Peyer's patch (tissue), 4 donors: ENCODE results near the gene CACUL1.

Experiments
- POLR2A ChIP-seq, 2 donors: fragments of 450-650 bp; IDR thresholded peaks; one replicate each; pipeline ENCODE4 v1.5.1; 2017; ENCODE audit warnings: antibody characterized with exemption in 2 of 2, mild to moderate bottlenecking in 2 of 2, moderate library complexity in 2 of 2
- TF ChIP-seq, protein P1 (sequence below), 6 experiments: fragments of 450-650 bp in 4 of 6; fragments of 200-600 bp in 2 of 6; sonication (generic) in 1 of 6; IDR thresholded peaks; one replicate each; pipeline ENCODE4 v1.5.1; 2017 to 2019; ENCODE audit warnings: antibody characterized with exemption in 6 of 6, mild to moderate bottlenecking in 3 of 6, moderate library complexity in 1 of 6

DNA sequence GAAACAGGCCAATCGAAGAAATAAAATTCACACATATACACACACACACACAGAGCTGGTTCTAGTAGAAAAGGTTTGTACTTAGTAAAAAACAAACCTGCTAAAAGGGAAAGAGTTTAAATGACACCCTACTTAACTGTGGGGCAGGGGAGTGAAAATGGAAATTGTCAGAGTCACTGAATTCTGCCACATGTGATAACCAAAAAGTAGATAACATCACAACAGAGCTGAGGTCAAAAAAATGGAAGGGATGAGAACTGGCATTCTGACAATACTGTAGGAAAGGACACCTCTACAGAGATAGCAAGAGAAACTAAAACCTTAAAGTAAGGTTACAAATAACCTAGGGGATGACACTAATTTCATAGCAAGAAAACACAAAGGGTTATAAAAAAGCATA is 74.6 kb downstream of the CACUL1 start:
- no peak for TF ChIP-seq POLR2A (IDR thresholded peaks at IDR 0.05)
- TF ChIP-seq, protein P1, sequence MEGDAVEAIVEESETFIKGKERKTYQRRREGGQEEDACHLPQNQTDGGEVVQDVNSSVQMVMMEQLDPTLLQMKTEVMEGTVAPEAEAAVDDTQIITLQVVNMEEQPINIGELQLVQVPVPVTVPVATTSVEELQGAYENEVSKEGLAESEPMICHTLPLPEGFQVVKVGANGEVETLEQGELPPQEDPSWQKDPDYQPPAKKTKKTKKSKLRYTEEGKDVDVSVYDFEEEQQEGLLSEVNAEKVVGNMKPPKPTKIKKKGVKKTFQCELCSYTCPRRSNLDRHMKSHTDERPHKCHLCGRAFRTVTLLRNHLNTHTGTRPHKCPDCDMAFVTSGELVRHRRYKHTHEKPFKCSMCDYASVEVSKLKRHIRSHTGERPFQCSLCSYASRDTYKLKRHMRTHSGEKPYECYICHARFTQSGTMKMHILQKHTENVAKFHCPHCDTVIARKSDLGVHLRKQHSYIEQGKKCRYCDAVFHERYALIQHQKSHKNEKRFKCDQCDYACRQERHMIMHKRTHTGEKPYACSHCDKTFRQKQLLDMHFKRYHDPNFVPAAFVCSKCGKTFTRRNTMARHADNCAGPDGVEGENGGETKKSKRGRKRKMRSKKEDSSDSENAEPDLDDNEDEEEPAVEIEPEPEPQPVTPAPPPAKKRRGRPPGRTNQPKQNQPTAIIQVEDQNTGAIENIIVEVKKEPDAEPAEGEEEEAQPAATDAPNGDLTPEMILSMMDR (IDR thresholded peaks at IDR 0.05), result no peak
